H1 (cell line): ENCODE data around the gene IVL. TPM values are rescaled to one million over a fixed set of nuclear protein-coding genes. Genes with fewer than 3 reads are reported as not detected.

ENCODE experiments used
- ATF3 ChIP-seq: IDR thresholded peaks from 2 replicates; pipeline ENCODE4 v1.6.1; 2011; ENCODE audit warnings: low read depth, mild to moderate bottlenecking, low read length; ENCODE audit not compliant: insufficient read depth
- CREB1 ChIP-seq: IDR thresholded peaks from 2 replicates; pipeline ENCODE4 v1.6.1; 2012; ENCODE audit warnings: inconsistent platforms
- KDM1A ChIP-seq: fragments of 200-600, 300-600 bp; sonication (generic); IDR thresholded peaks from 2 replicates; pipeline ENCODE4 v1.7.1; 2016; ENCODE audit warnings: mild to moderate bottlenecking, low read length, borderline replicate concordance
- RXRA ChIP-seq: IDR thresholded peaks from 2 replicates; pipeline ENCODE4 v1.6.1; 2011; ENCODE audit warnings: low read depth, mild to moderate bottlenecking, low read length, moderate library complexity; ENCODE audit not compliant: insufficient read depth
- SAP30 ChIP-seq: fragments of 300-600 bp; sonication (generic); IDR thresholded peaks from 2 replicates; pipeline ENCODE4 v1.7.1; 2012; ENCODE audit warnings: low read length, moderate library complexity, mild to moderate bottlenecking, inconsistent platforms; ENCODE audit not compliant: insufficient read depth, insufficient replicate concordance
- polyA plus RNA-seq, 7 experiments: library from polyadenylated mRNA; depleted of rRNA in 3 of 7; stranded (reverse) in 5 of 7; unstranded in 2 of 7; fragments of >200 nt in 5 of 7; fragments of 200-250 nt in 2 of 7; gene quantifications; 1 replicate in 5 of 7; 2 replicates in 1 of 7; 4 replicates in 1 of 7; pipeline versions ENCODE4 v1.2.1 to v1.2.3, GENCODE V29; 2011 to 2013; ENCODE audit warnings: missing spikeins in 2 of 7, mixed read lengths in 2 of 7
- total RNA-seq: library from RNA; stranded (reverse); fragmentation: NEBNext Ultra II Directional; extraction: Animal tissue kit (Norgen Biotek cat#: 25700); gene quantifications from 2 replicates; pipeline ENCODE4 v1.2.1, GENCODE V29; 2021

The IVL gene
- total and polyA plus RNA-seq, 2 of the 8 experiments (the other 6 are each of a cell fraction or from before 2014, with no cell fraction given), result not detected

GRCh38 chr1:152951711-152952110 lies 43.4 kb downstream of the IVL start (continued):
- TF ChIP-seq SAP30, result no peak
- no peak for TF ChIP-seq RXRA
- TF ChIP-seq ATF3, result no peak
- TF ChIP-seq KDM1A, result no peak
- TF ChIP-seq CREB1, result no peak
